ENCODE results near the gene ZCRB1. TPM values are rescaled to one million over a fixed set of nuclear protein-coding genes. Genes with fewer than 3 reads are reported as not detected.

The ZCRB1 gene
- total RNA-seq, 2 experiments from 2014 or later = 77.0 to 81.3 TPM

GRCh38 chr12:42284876-42285275 lies 41.0 kb downstream of the ZCRB1 start:
- intact Hi-C loops (cut with micrococcal nuclease) = no loop called here
- no peaks in the 10 kb centered on the region for H3K36me3 Mint-ChIP-seq (ENCODE audit: low read depth)
- CTCF ChIA-PET = no interaction called here
- no peak for TF ChIP-seq CTCF (IDR thresholded peaks at IDR 0.05)
- no peak overlapping the region for H3K4me3 Mint-ChIP-seq
- H3K27me3 Mint-ChIP-seq = peaks cover 7% of the 10 kb centered on the region
- ATAC-seq (no peak), DNase-seq (no peak)
- H3K4me1 Mint-ChIP-seq (ENCODE audit: low read depth) = peaks cover 2% of the 10 kb centered on the region
- POLR2A ChIA-PET = interaction anchor here (0.6 kb wide), 2 partner anchors 16 to 201 kb away, joined by 3 read pairs; no protein-coding TSS in a partner anchor
- H3K9me3 Mint-ChIP-seq = no peaks in the 10 kb centered on the region
- H3K27ac Mint-ChIP-seq = no peak overlapping the region

GRCh38 chr12:42284157-42284556 lies 41.7 kb downstream of the ZCRB1 start:
- Mint-ChIP-seq H3K4me1 (ENCODE audit: low read depth) (peaks cover 2% of the 10 kb centered on the region), H3K27ac (no peak overlapping the region), H3K4me3 (no peak overlapping the region), H3K36me3 (ENCODE audit: low read depth) (no peaks in the 10 kb centered on the region), H3K27me3 (peaks cover 6% of the 10 kb centered on the region), H3K9me3 (no peaks in the 10 kb centered on the region)
- TF ChIP-seq CTCF (IDR thresholded peaks at IDR 0.05) = no peak
- intact Hi-C loops (cut with micrococcal nuclease) = no loop called here
- CTCF ChIA-PET = interaction anchor here (1.0 kb wide), 1 partner anchor 12 kb away, joined by 3 read pairs; no protein-coding TSS in a partner anchor
- POLR2A ChIA-PET = interaction anchor here (0.6 kb wide), 1 partner anchor 16 kb away, joined by 3 read pairs; no protein-coding TSS in a partner anchor
- DNase-seq = no peak
- ATAC-seq = no peak

- Mint-ChIP-seq H3K27me3 (peaks cover 6% of the 10 kb centered on the region), H3K9me3 (no peaks in the 10 kb centered on the region), H3K4me3 (no peak overlapping the region), H3K36me3 (ENCODE audit: low read depth) (no peaks in the 10 kb centered on the region), H3K4me1 (ENCODE audit: low read depth) (peaks cover 2% of the 10 kb centered on the region), H3K27ac (no peak overlapping the region)
- no peak for DNase-seq
- ChIA-PET CTCF (interaction anchor here (1.0 kb wide), 1 partner anchor 13 kb away, joined by 3 read pairs; no protein-coding TSS in a partner anchor), POLR2A (no interaction called here)
- intact Hi-C loops (cut with micrococcal nuclease) = no loop called here
- no peak for ATAC-seq
- no peak for TF ChIP-seq CTCF (IDR thresholded peaks at IDR 0.05)
Measured at GRCh38 chr12:42283739-42284138, 42.2 kb downstream of the ZCRB1 start.

- TF ChIP-seq CTCF (IDR thresholded peaks at IDR 0.05) = no peak
- ChIA-PET CTCF (interaction anchor here (1.2 to 2.5 kb wide), 2 partner anchors 14 to 89 kb away, joined by 3 to 7 read pairs; no protein-coding TSS in a partner anchor), POLR2A (no interaction called here)
- no peak for DNase-seq
- Mint-ChIP-seq H3K27me3 (peaks cover 4% of the 10 kb centered on the region), H3K4me3 (no peak overlapping the region), H3K36me3 (ENCODE audit: low read depth) (no peaks in the 10 kb centered on the region), H3K27ac (no peak overlapping the region), H3K4me1 (ENCODE audit: low read depth) (peaks cover 2% of the 10 kb centered on the region), H3K9me3 (no peaks in the 10 kb centered on the region)
- intact Hi-C loops (cut with micrococcal nuclease) = no loop called here
- ATAC-seq = no peak
Measured at GRCh38 chr12:42282294-42282693, 43.6 kb downstream of the ZCRB1 start.

GRCh38 chr12:42281844-42282243 lies 44.0 kb downstream of the ZCRB1 start:
- POLR2A ChIA-PET = no interaction called here

More at GRCh38 chr12:42281844-42282243, 44.0 kb downstream of the ZCRB1 start:
- no peaks in the 10 kb centered on the region for H3K9me3 Mint-ChIP-seq
- CTCF ChIA-PET = interaction anchor here (1.2 to 2.5 kb wide), 2 partner anchors 15 to 90 kb away, joined by 3 to 7 read pairs; no protein-coding TSS in a partner anchor
- no peak overlapping the region for H3K27ac Mint-ChIP-seq
- H3K4me1 Mint-ChIP-seq (ENCODE audit: low read depth) = peaks cover 2% of the 10 kb centered on the region
- no peaks in the 10 kb centered on the region for H3K36me3 Mint-ChIP-seq (ENCODE audit: low read depth)
- TF ChIP-seq CTCF (IDR thresholded peaks at IDR 0.05) = no peak
- DNase-seq (no peak), ATAC-seq (no peak)
- peaks cover 3% of the 10 kb centered on the region for H3K27me3 Mint-ChIP-seq
- intact Hi-C loops (cut with micrococcal nuclease) = no loop called here
- no peak overlapping the region for H3K4me3 Mint-ChIP-seq

All from activated CD8-positive, alpha-beta T cell treated with anti-CD3 and anti-CD28 coated beads for 36 hours (primary cell).